H1 (cell line): ENCODE data around the gene SIGLEC10. TPM values are rescaled to one million over a fixed set of nuclear protein-coding genes. Genes with fewer than 3 reads are reported as not detected.
A peak's percentile ranks its signal among the peaks of the same experiment; 100 is the strongest.

Experiments
- CTCF ChIA-PET: fragments of 300-600 bp; sonication (Branson Sonifier 250); formaldehyde crosslinking; loops from one replicate; lab custom pipeline; 2021; ENCODE audit not compliant: partially characterized antibody; lab: Charles Lee
- POLR2A ChIA-PET: fragments of 300-600 bp; sonication (Branson Sonifier 250); formaldehyde crosslinking; loops from one replicate; lab custom pipeline; 2021; ENCODE audit warnings: inconsistent platforms; ENCODE audit not compliant: partially characterized antibody; lab: Charles Lee
- DNase-seq, 2 experiments: peaks; one replicate each; pipeline versions ENCODE4 v3.0.0 to v3.0.0-alpha.2; 2010 to 2022; ENCODE audit warnings: low spot score in 2 of 2, low read depth in 1 of 2, mixed read lengths in 1 of 2
- FAIRE-seq: peaks from 2 replicates; lab custom pipeline; 2011; peaks lifted over from hg19 to GRCh38; lab: Jason Lieb, UNC
- H2AFZ ChIP-seq: 2 replicates; pipeline ENCODE4 v1.8.1; 2012; ENCODE audit warnings: low read length, inconsistent platforms
- H2AK5ac ChIP-seq: 2 replicates; pipeline ENCODE4 v1.6.1; 2013; ENCODE audit warnings: low read depth, low read length
- H2BK120ac ChIP-seq: replicated peaks from 2 replicates; pipeline ENCODE3; 2013; ENCODE audit warnings: low read depth, low read length, inconsistent platforms
- H2BK12ac ChIP-seq: 2 replicates; pipeline ENCODE4 v1.6.1; 2013; ENCODE audit warnings: low read depth, low read length
- H2BK15ac ChIP-seq: 2 replicates; pipeline ENCODE4 v1.6.1; 2013; ENCODE audit warnings: low read length
- H2BK20ac ChIP-seq: 2 replicates; pipeline ENCODE4 v1.6.1; 2013; ENCODE audit warnings: low read length
- H2BK5ac ChIP-seq: 2 replicates; pipeline ENCODE4 v1.6.1; 2013; ENCODE audit warnings: low read depth, low read length
- H3K14ac ChIP-seq: 2 replicates; pipeline ENCODE4 v1.6.1; 2013; ENCODE audit warnings: inconsistent platforms; ENCODE audit not compliant: insufficient read length
- H3K18ac ChIP-seq: 2 replicates; pipeline ENCODE4 v1.6.1; 2013; ENCODE audit warnings: low read length; ENCODE audit errors: extremely low read depth
- H3K23ac ChIP-seq: 2 replicates; pipeline ENCODE4 v1.6.1; 2013; ENCODE audit warnings: inconsistent platforms; ENCODE audit not compliant: insufficient read length
- H3K23me2 ChIP-seq: 2 replicates; pipeline ENCODE4 v1.6.1; 2013; ENCODE audit warnings: low read depth, low read length
- H3K27ac ChIP-seq: 2 replicates; pipeline ENCODE4 v1.6.1; 2011; ENCODE audit warnings: low read depth, low read length, inconsistent platforms
- H3K27me3 ChIP-seq, 4 experiments: replicated peaks in 1 of 4; 1 replicate in 1 of 4; 2 replicates in 3 of 4; pipeline versions ENCODE4 v1.6.1 to v1.8.1; 2011 to 2013; ENCODE audit warnings: low read length in 3 of 4, mild to moderate bottlenecking in 3 of 4, inconsistent platforms in 2 of 4, mixed read lengths in 2 of 4, moderate library complexity in 1 of 4; ENCODE audit not compliant: control insufficient read depth in 3 of 4, insufficient read depth in 3 of 4; ENCODE audit errors: extremely low read depth in 1 of 4
- H3K36me3 ChIP-seq, 4 experiments: 2 replicates each; pipeline versions ENCODE4 v1.6.1 to v1.8.1; 2011 to 2013; ENCODE audit warnings: mild to moderate bottlenecking in 4 of 4, low read length in 3 of 4, moderate library complexity in 2 of 4, control low read depth in 1 of 4, inconsistent platforms in 1 of 4; ENCODE audit not compliant: insufficient read depth in 4 of 4, control insufficient read depth in 2 of 4
- H3K4ac ChIP-seq: replicated peaks from 2 replicates; pipeline ENCODE3; 2013; ENCODE audit warnings: low read length, low read depth, mixed read lengths, inconsistent platforms; ENCODE audit not compliant: insufficient read length
- H3K4me1 ChIP-seq, 4 experiments: replicated peaks in 1 of 4; 1 replicate in 1 of 4; 2 replicates in 3 of 4; pipeline versions ENCODE4 v1.6.1 to v1.8.1; 2011 to 2013; ENCODE audit warnings: low read length in 3 of 4, inconsistent platforms in 2 of 4, mixed read lengths in 1 of 4; ENCODE audit not compliant: insufficient read depth in 4 of 4, control insufficient read depth in 3 of 4
- H3K4me2 ChIP-seq, 2 experiments: 2 replicates each; pipeline versions ENCODE4 v1.6.1 to v1.8.1; 2011 to 2013; ENCODE audit warnings: low read depth in 2 of 2, low read length in 2 of 2, control low read depth in 1 of 2, inconsistent platforms in 1 of 2, mild to moderate bottlenecking in 1 of 2; ENCODE audit not compliant: insufficient read depth in 1 of 2
- H3K4me3 ChIP-seq, 4 experiments: fragments of 200-600, 300-600 bp in 1 of 4; sonication (generic), shearing (Covaris generic), sonication (Bioruptor Twin) in 1 of 4; 2 replicates each; pipeline versions ENCODE4 v1.5.1 to v1.8.1; 2011 to 2016; ENCODE audit warnings: low read length in 4 of 4, low read depth in 3 of 4, control low read depth in 2 of 4, inconsistent platforms in 2 of 4, mild to moderate bottlenecking in 2 of 4, mixed read lengths in 1 of 4, moderate library complexity in 1 of 4; ENCODE audit not compliant: insufficient read depth in 2 of 4; ENCODE audit errors: extremely low read depth in 1 of 4
- H3K56ac ChIP-seq: replicated peaks from 2 replicates; pipeline ENCODE3; 2013; ENCODE audit warnings: low read depth, mild to moderate bottlenecking, mixed read lengths, low read length, inconsistent platforms; ENCODE audit not compliant: insufficient read length
- H3K79me1 ChIP-seq: 2 replicates; pipeline ENCODE4 v1.6.1; 2013; ENCODE audit warnings: low read depth, low read length, control low read depth
- H3K79me2 ChIP-seq, 2 experiments: 2 replicates each; pipeline versions ENCODE4 v1.6.1 to v1.8.1; 2012 to 2013; ENCODE audit warnings: low read length in 2 of 2, mild to moderate bottlenecking in 2 of 2, inconsistent platforms in 1 of 2; ENCODE audit not compliant: insufficient read depth in 2 of 2, control insufficient read depth in 1 of 2
- H3K9ac ChIP-seq, 4 experiments: replicated peaks in 1 of 4; 1 replicate in 1 of 4; 2 replicates in 3 of 4; pipeline versions ENCODE4 v1.6.1 to v1.8.1; 2011 to 2013; ENCODE audit warnings: low read depth in 3 of 4, low read length in 3 of 4, control low read depth in 2 of 4, mild to moderate bottlenecking in 2 of 4, moderate library complexity in 2 of 4, inconsistent platforms in 1 of 4; ENCODE audit errors: extremely low read depth in 1 of 4
- H3K9me3 ChIP-seq, 2 experiments: 2 replicates each; pipeline versions ENCODE4 v1.6.1 to v1.8.1; 2012 to 2013; ENCODE audit warnings: mild to moderate bottlenecking in 2 of 2, moderate library complexity in 2 of 2, control low read depth in 1 of 2, inconsistent platforms in 1 of 2, low read depth in 1 of 2, low read length in 1 of 2, mixed read lengths in 1 of 2; ENCODE audit not compliant: insufficient read depth in 2 of 2
- H4K20me1 ChIP-seq, 2 experiments: replicated peaks in 1 of 2; 2 replicates each; pipeline versions ENCODE3 to v1.8.1; 2011 to 2013; ENCODE audit warnings: inconsistent platforms in 2 of 2, low read length in 2 of 2, mild to moderate bottlenecking in 1 of 2; ENCODE audit not compliant: insufficient read depth in 2 of 2, control insufficient read depth in 1 of 2
- H4K5ac ChIP-seq: 2 replicates; pipeline ENCODE4 v1.6.1; 2013; ENCODE audit warnings: low read length, low read depth, mixed read lengths, inconsistent platforms; ENCODE audit not compliant: insufficient read length
- H4K8ac ChIP-seq: 2 replicates; pipeline ENCODE4 v1.8.0; 2013; ENCODE audit warnings: mild to moderate bottlenecking, moderate library complexity, low read length, inconsistent platforms; ENCODE audit not compliant: insufficient read depth; ENCODE audit errors: extremely low read depth
- H4K91ac ChIP-seq: replicated peaks from 2 replicates; pipeline ENCODE3; 2013; ENCODE audit warnings: low read length, mixed read lengths, inconsistent platforms; ENCODE audit not compliant: insufficient read length
- ASH2L ChIP-seq: fragments of 200-600, 300-600 bp; sonication (generic); IDR thresholded peaks from one replicate; pipeline ENCODE4 v1.7.1; 2017; ENCODE audit warnings: low read length
- KDM4A ChIP-seq: IDR thresholded peaks from one replicate; pipeline ENCODE4 v1.7.1; 2012; ENCODE audit warnings: low read depth, mild to moderate bottlenecking, moderate library complexity, low read length, inconsistent platforms; ENCODE audit not compliant: severe bottlenecking
- POLR2A ChIP-seq, 2 experiments: IDR thresholded peaks; 1 replicate in 1 of 2; 2 replicates in 1 of 2; pipeline ENCODE4 v1.6.1; 2011; ENCODE audit warnings: low read depth in 2 of 2, low read length in 2 of 2, mild to moderate bottlenecking in 2 of 2; ENCODE audit errors: control extremely low read depth in 1 of 2
- POU5F1 ChIP-seq: IDR thresholded peaks from 2 replicates; pipeline ENCODE4 v1.6.1; 2011; ENCODE audit warnings: low read depth, mild to moderate bottlenecking, low read length, moderate library complexity
- RXRA ChIP-seq: IDR thresholded peaks from 2 replicates; pipeline ENCODE4 v1.6.1; 2011; ENCODE audit warnings: low read depth, mild to moderate bottlenecking, low read length, moderate library complexity; ENCODE audit not compliant: insufficient read depth
- SIRT6 ChIP-seq: IDR thresholded peaks from one replicate; pipeline ENCODE4 v1.7.1; 2012; ENCODE audit warnings: low read length, inconsistent platforms
- WGBS, 2 experiments: shearing (Covaris generic) in 1 of 2; methylation state at CpG; one replicate each; pipeline versions ENCODE4 v1.1.6 to v1.1.7; 2013 to 2015; ENCODE audit warnings: low lambda C conversion rate in 2 of 2, mixed read lengths in 2 of 2, inconsistent platforms in 1 of 2, low coverage in 1 of 2, missing lambda C conversion rate in 1 of 2; ENCODE audit not compliant: insufficient replicate concordance in 2 of 2, insufficient coverage in 1 of 2, insufficient read length in 1 of 2; ENCODE audit errors: extremely low coverage in 1 of 2, missing lambda C conversion rate in 1 of 2; 5-methylcytosine and 5-hydroxymethylcytosine counted together
- polyA plus RNA-seq, 7 experiments: library from polyadenylated mRNA; depleted of rRNA in 3 of 7; stranded (reverse) in 5 of 7; unstranded in 2 of 7; fragments of >200 nt in 5 of 7; fragments of 200-250 nt in 2 of 7; gene quantifications; 1 replicate in 5 of 7; 2 replicates in 1 of 7; 4 replicates in 1 of 7; pipeline versions ENCODE4 v1.2.1 to v1.2.3, GENCODE V29; 2011 to 2013; ENCODE audit warnings: missing spikeins in 2 of 7, mixed read lengths in 2 of 7
- total RNA-seq: library from RNA; stranded (reverse); fragmentation: NEBNext Ultra II Directional; extraction: Animal tissue kit (Norgen Biotek cat#: 25700); gene quantifications from 2 replicates; pipeline ENCODE4 v1.2.1, GENCODE V29; 2021

Gene SIGLEC10
- total and polyA plus RNA-seq, 2 of the 8 experiments (the other 6 are each of a cell fraction or from before 2014, with no cell fraction given): 0.06 TPM; not detected in 1

DNA sequence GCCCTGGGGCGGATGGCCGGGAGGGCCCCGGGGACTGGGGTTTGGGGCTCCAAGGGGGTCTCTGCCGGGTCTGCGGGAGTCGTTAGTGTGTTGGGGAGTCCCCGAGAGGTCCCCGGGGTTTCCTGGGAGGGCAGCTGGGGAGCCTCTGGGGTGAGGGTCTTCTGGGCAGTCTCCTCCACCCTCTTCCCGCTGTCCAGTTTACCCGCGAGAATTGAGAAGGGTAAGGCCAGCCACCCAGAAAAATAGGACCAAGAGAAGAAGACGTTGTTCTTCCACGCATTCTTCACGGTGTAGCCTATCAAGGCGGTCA is 50.2 kb downstream of the SIGLEC10 start:
- peak overlapping the region in 3 of 4 experiments; percentile 64 to 72 (median 68); a peak in 5 of 7 replicates for H3K9ac ChIP-seq
- peak overlapping the region; percentile 75 to 87 for H3K4me2 ChIP-seq
- no peaks in the 10 kb centered on the region for H3K27me3 ChIP-seq
- ChIA-PET POLR2A (interaction anchor here (1.0 to 1.7 kb wide), 9 partner anchors 10 to 73 kb away, joined by 3 to 9 read pairs (median 4); partner anchors contain the start of genes C19orf84 and VSIG10L), CTCF (interaction anchor here (0.9 to 2.1 kb wide), 8 partner anchors 11 to 71 kb away, joined by 3 to 7 read pairs (median 4); no protein-coding TSS in a partner anchor)
- H4K5ac ChIP-seq: no peak overlapping the region
- H3K27ac ChIP-seq: no peak overlapping the region
- H3K4me3 ChIP-seq: peak overlapping the region; percentile 79 to 97 (median 90)
- peak overlapping the region; percentile 96; the same call in 1 of the 2 replicates for H3K18ac ChIP-seq
- TF ChIP-seq KDM4A (no peak), ASH2L (no peak), POU5F1 (no peak), POLR2A (IDR thresholded peaks at IDR 0.05; ENCODE audit: control extremely low read depth in 1 of 2, low read depth in 2 of 2, low read length in 2 of 2) (0 out of 3 replicates have a peak, but pooled peaks of 1 of the 2 experiments have one; percentile 7), RXRA (no peak), SIRT6 (no peak)
- H3K9me3 ChIP-seq: no peaks in the 10 kb centered on the region
- H3K79me2 ChIP-seq: no peaks in the 10 kb centered on the region
- H2BK5ac ChIP-seq: peak overlapping the region; percentile 91; the same call in 1 of the 2 replicates
- H3K36me3 ChIP-seq: no peaks in the 10 kb centered on the region
- FAIRE-seq (no peak), DNase-seq (no peak)
- no peak overlapping the region for H2AK5ac ChIP-seq
- H3K4ac ChIP-seq: peak overlapping the region; percentile 89
- no peaks in the 10 kb centered on the region for H4K20me1 ChIP-seq
- peaks cover 2 to 18% (median 11%) of the 10 kb centered on the region in 4 experiments for H3K4me1 ChIP-seq
- H2BK20ac ChIP-seq: no peak overlapping the region
- H4K8ac ChIP-seq: no peak overlapping the region; the same call in 1 of the 2 replicates
- peak overlapping the region; percentile 100 for H4K91ac ChIP-seq
- no peak overlapping the region for H2AFZ ChIP-seq
- 0% methylated on average over 7 of the region's 15 CpGs; no CpG with 5 or more reads in 1 of the 2 experiments for WGBS, 2 experiments
- H2BK12ac ChIP-seq: no peak overlapping the region
- no peak overlapping the region for H3K23ac ChIP-seq
- no peak overlapping the region for H2BK120ac ChIP-seq
- no peaks in the 10 kb centered on the region for H3K79me1 ChIP-seq
- no peak overlapping the region for H2BK15ac ChIP-seq
- peak overlapping the region; percentile 79 for H3K56ac ChIP-seq
- H3K23me2 ChIP-seq: peaks cover 18% of the 10 kb centered on the region
- no peak overlapping the region for H3K14ac ChIP-seq
